CD4-positive, alpha-beta memory T cell (primary cell): ENCODE data around the gene LAG3. TPM values are rescaled to one million over a fixed set of nuclear protein-coding genes. Genes with fewer than 3 reads are reported as not detected.

Source experiments
- CTCF ChIA-PET: fragments of 350-600 bp; sonication (Branson Sonifier 250); formaldehyde crosslinking; loops from one replicate; lab custom pipeline; 2021; ENCODE audit warnings: inconsistent platforms; ENCODE audit not compliant: partially characterized antibody; lab: Charles Lee
- POLR2A ChIA-PET: fragments of 350-600 bp; sonication (Branson Sonifier 250); formaldehyde crosslinking; loops from one replicate; lab custom pipeline; 2021; ENCODE audit not compliant: partially characterized antibody; lab: Charles Lee
- DNase-seq, 5 donors: peaks; one replicate each; pipeline versions ENCODE4 v3.0.0 to v3.0.0-alpha.2; 2020 to 2022; ENCODE audit warnings: mixed read lengths in 1 of 5
- H3K27ac ChIP-seq: one replicate; pipeline ENCODE4 v1.7.0; 2013; ENCODE audit warnings: low read depth, low read length
- H3K27me3 ChIP-seq: 2 replicates; pipeline ENCODE4 v1.7.0; 2013; ENCODE audit warnings: mild to moderate bottlenecking, low read length, moderate library complexity; ENCODE audit not compliant: insufficient read depth
- H3K36me3 ChIP-seq: 2 replicates; pipeline ENCODE4 v1.7.0; 2013; ENCODE audit warnings: mild to moderate bottlenecking, low read length, moderate library complexity; ENCODE audit not compliant: insufficient read depth
- H3K4me1 ChIP-seq: 2 replicates; pipeline ENCODE4 v1.7.0; 2013; ENCODE audit warnings: mild to moderate bottlenecking, low read length, moderate library complexity; ENCODE audit not compliant: insufficient read depth
- H3K4me3 ChIP-seq, 2 donors: one replicate each; pipeline ENCODE4 v1.7.0; 2013; ENCODE audit warnings: low read length in 2 of 2, mild to moderate bottlenecking in 1 of 2
- H3K9me3 ChIP-seq, 2 donors: one replicate each; pipeline ENCODE4 v1.7.0; 2013; ENCODE audit warnings: low read length in 2 of 2, control low read depth in 1 of 2; ENCODE audit not compliant: control insufficient read depth in 1 of 2
- H3K27ac Mint-ChIP-seq, 7 donors: one replicate each; pipeline ENCODE4 v1.8.0; 2020 to 2021; ENCODE audit warnings: mixed read lengths in 7 of 7, mild to moderate bottlenecking in 6 of 7, inconsistent platforms in 3 of 7, moderate library complexity in 3 of 7
- H3K27me3 Mint-ChIP-seq, 2 donors: one replicate each; pipeline ENCODE4 v1.8.0; 2020 to 2021; ENCODE audit warnings: mixed read lengths in 2 of 2
- H3K36me3 Mint-ChIP-seq, 2 donors: one replicate each; pipeline ENCODE4 v1.8.0; 2020 to 2021; ENCODE audit warnings: mixed read lengths in 2 of 2, inconsistent platforms in 1 of 2, mild to moderate bottlenecking in 1 of 2
- H3K4me1 Mint-ChIP-seq, 4 donors: one replicate each; pipeline ENCODE4 v1.8.0; 2020 to 2021; ENCODE audit warnings: mixed read lengths in 4 of 4, mild to moderate bottlenecking in 1 of 4
- H3K4me3 Mint-ChIP-seq, 8 donors: one replicate each; pipeline ENCODE4 v1.8.0; 2020 to 2021; ENCODE audit warnings: mixed read lengths in 8 of 8, mild to moderate bottlenecking in 7 of 8, moderate library complexity in 6 of 8, inconsistent platforms in 3 of 8
- H3K9me3 Mint-ChIP-seq, 8 donors: one replicate each; pipeline ENCODE4 v1.8.0; 2020 to 2021; ENCODE audit warnings: mixed read lengths in 8 of 8, mild to moderate bottlenecking in 5 of 8, inconsistent platforms in 3 of 8, moderate library complexity in 1 of 8
- intact Hi-C: fragments of 100-400 bp; cut with micrococcal nuclease; formaldehyde crosslinking; loops from one replicate; pipeline ENCODE4 v1.15.1; 2023
- polyA plus RNA-seq, 2 donors: library from polyadenylated mRNA; unstranded; fragments of 300-500 nt; fragmentation: Illumina TruSeq; gene quantifications; one replicate each; pipeline ENCODE4 v1.2.3, GENCODE V29; 2021
- total RNA-seq, 2 experiments: library from RNA; stranded (reverse); gene quantifications; one replicate each; pipeline ENCODE4 v1.2.3, GENCODE V29; 2021

Gene LAG3
- total RNA-seq (1 to 10 TPM; 2.4 to 3.8 TPM), polyA plus RNA-seq (1 to 10 TPM; 4.9 to 8.3 TPM)

- no peaks in the 10 kb centered on the region for H3K36me3 ChIP-seq
- peak within 1 kb of the TSS in 1 of 2 donors; percentile 17 for H3K4me3 ChIP-seq
- Mint-ChIP-seq H3K36me3 (no peaks in the 10 kb centered on the region), H3K4me3 (peak within 1 kb of the TSS; percentile 68 to 88 (median 78)), H3K27ac (peak within 1 kb of the TSS; percentile 1 to 80 (median 33)), H3K4me1 (peaks cover 25 to 66% (median 47%) of the 10 kb centered on the region in 4 donors), H3K9me3 (peaks cover 0 to 2% (median 0%) of the 10 kb centered on the region in 8 donors), H3K27me3 (peaks cover 13 to 45% of the 10 kb centered on the region in 2 donors)
- POLR2A ChIA-PET, result interaction anchor here (0.7 to 5.4 kb wide), 5 partner anchors 17 to 164 kb away, joined by 4 to 44 read pairs (median 16); partner anchors contain the start of genes CD4 and MLF2
- H3K27me3 ChIP-seq, result peaks cover 20% of the 10 kb centered on the region
- intact Hi-C loops, result no loop called here
- no peaks in the 10 kb centered on the region for H3K9me3 ChIP-seq
- peaks cover 41% of the 10 kb centered on the region for H3K4me1 ChIP-seq
- DNase-seq, result peak in 1 of 5 donors; percentile 64
- CTCF ChIA-PET, result interaction anchor here (1.3 to 28.3 kb wide), 4 partner anchors 8 to 56 kb away, joined by 5 to 343 read pairs (median 184); partner anchors contain the start of genes CD4, GPR162, MLF2 and P3H3
- H3K27ac ChIP-seq, result peak within 1 kb of the TSS; percentile 18
Observed at GRCh38 chr12:6772331-6772695, at the start of gene LAG3. Gene LAG3, plus strand, starts transcription at chr12:6772520. Its CDS starts 333 bp downstream, at chr12:6772853.

GRCh38 chr12:6722863-6723262, 49.5 kb upstream of the LAG3 start:
- Histone ChIP-seq H3K27ac (no peak overlapping the region), H3K27me3 (no peaks in the 10 kb centered on the region), H3K36me3 (peaks cover 4% of the 10 kb centered on the region), H3K9me3 (no peaks in the 10 kb centered on the region), H3K4me3 (no peak overlapping the region), H3K4me1 (peaks cover 21% of the 10 kb centered on the region)
- Mint-ChIP-seq H3K9me3 (no peaks in the 10 kb centered on the region), H3K4me3 (peak overlapping the region in 2 of 8 donors; percentile 21 to 59), H3K36me3 (peaks cover 8 to 14% of the 10 kb centered on the region in 2 donors), H3K27ac (peak overlapping the region in 5 of 7 donors; percentile 70 to 99 (median 92)), H3K4me1 (peaks cover 15 to 31% (median 22%) of the 10 kb centered on the region in 4 donors), H3K27me3 (no peaks in the 10 kb centered on the region)
- DNase-seq, result no peak
- CTCF ChIA-PET, result interaction anchor here (0.6 to 3.9 kb wide), 10 partner anchors 31 to 154 kb away, joined by 3 to 32 read pairs (median 4); partner anchors contain the start of genes MLF2, NOP2, SPSB2 and ZNF384
- POLR2A ChIA-PET, result interaction anchor here (1.1 to 4.5 kb wide), 23 partner anchors 12 to 252 kb away, joined by 3 to 158 read pairs (median 9); partner anchors contain the start of genes C12orf57, CD4, CDCA3 and GAPDH
- intact Hi-C loops, result no loop called here

GRCh38 chr12:6723607-6724408, 48.5 kb upstream of the LAG3 start, which contains the start of gene COPS7A:
Gene COPS7A, plus strand, starts transcription at chr12:6724046. Its CDS starts 611 bp downstream, at chr12:6724657.
- Mint-ChIP-seq H3K4me3 (peak within 1 kb of the TSS; percentile 88 to 98 (median 94)), H3K36me3 (peaks cover 15 to 21% of the 10 kb centered on the region in 2 donors), H3K27ac (peak within 1 kb of the TSS; percentile 92 to 99 (median 98)), H3K9me3 (no peaks in the 10 kb centered on the region), H3K27me3 (no peaks in the 10 kb centered on the region), H3K4me1 (peaks cover 15 to 31% (median 22%) of the 10 kb centered on the region in 4 donors)
- Histone ChIP-seq H3K27ac (peak within 1 kb of the TSS; percentile 68), H3K9me3 (no peaks in the 10 kb centered on the region), H3K36me3 (peaks cover 13% of the 10 kb centered on the region), H3K27me3 (no peaks in the 10 kb centered on the region), H3K4me1 (peaks cover 21% of the 10 kb centered on the region), H3K4me3 (peak within 1 kb of the TSS; percentile 40 to 64)
- peak; percentile 93 to 97 (median 96) for DNase-seq
- intact Hi-C loops, result loop anchor here (1.0 kb wide), 4 partner anchors 29 to 127 kb away; partner anchors contain the start of genes CDCA3, ING4, MLF2 and ZNF384
- ChIA-PET CTCF (interaction anchor here (0.5 to 3.9 kb wide), 20 partner anchors 9 to 214 kb away, joined by 3 to 32 read pairs (median 4); partner anchors contain the start of genes MLF2, NOP2, P3H3 and ZNF384), POLR2A (interaction anchor here (0.6 to 4.5 kb wide), 45 partner anchors 9 to 294 kb away, joined by 3 to 158 read pairs (median 4); partner anchors contain the start of genes C12orf57, CD4, CDCA3 and GAPDH)

GRCh38 chr12:6724409-6724797, 47.9 kb upstream of the LAG3 start:
- Histone ChIP-seq H3K4me3 (peak overlapping the region; percentile 40 to 64), H3K4me1 (peaks cover 21% of the 10 kb centered on the region), H3K27ac (peak overlapping the region; percentile 68), H3K9me3 (no peaks in the 10 kb centered on the region), H3K36me3 (peaks cover 19% of the 10 kb centered on the region), H3K27me3 (no peaks in the 10 kb centered on the region)
- Mint-ChIP-seq H3K27me3 (no peaks in the 10 kb centered on the region), H3K27ac (peak overlapping the region; percentile 92 to 99 (median 98)), H3K4me3 (peak overlapping the region; percentile 88 to 98 (median 94)), H3K36me3 (peaks cover 20 to 27% of the 10 kb centered on the region in 2 donors), H3K4me1 (peaks cover 15 to 31% (median 22%) of the 10 kb centered on the region in 4 donors), H3K9me3 (no peaks in the 10 kb centered on the region)
- DNase-seq, result no peak
- intact Hi-C loops, result loop anchor here (1.0 kb wide), 4 partner anchors 29 to 127 kb away; partner anchors contain the start of genes CDCA3, ING4, MLF2 and ZNF384
- CTCF ChIA-PET, result interaction anchor here (0.9 to 3.9 kb wide), 16 partner anchors 10 to 213 kb away, joined by 3 to 32 read pairs (median 4); partner anchors contain the start of genes MLF2, P3H3 and ZNF384
- POLR2A ChIA-PET, result interaction anchor here (0.7 to 4.5 kb wide), 37 partner anchors 8 to 294 kb away, joined by 3 to 158 read pairs (median 5); partner anchors contain the start of genes CD4, CDCA3, GAPDH and GPR162

GRCh38 chr12:6725350-6725749, 47.0 kb upstream of the LAG3 start:
- Mint-ChIP-seq H3K4me1 (peaks cover 15 to 31% (median 22%) of the 10 kb centered on the region in 4 donors), H3K27me3 (no peaks in the 10 kb centered on the region), H3K9me3 (no peaks in the 10 kb centered on the region), H3K4me3 (peak overlapping the region in 7 of 8 donors; percentile 12 to 89 (median 20)), H3K27ac (peak overlapping the region in 5 of 7 donors; percentile 16 to 73 (median 51)), H3K36me3 (peaks cover 29 to 36% of the 10 kb centered on the region in 2 donors)
- ChIA-PET CTCF (interaction anchor here (0.6 to 3.9 kb wide), 5 partner anchors 28 to 101 kb away, joined by 3 to 32 read pairs (median 9); partner anchors contain the start of genes MLF2 and ZNF384), POLR2A (interaction anchor here (1.5 to 4.5 kb wide), 5 partner anchors 28 to 67 kb away, joined by 3 to 158 read pairs (median 18); partner anchors contain the start of genes MLF2 and ZNF384)
- Histone ChIP-seq H3K4me1 (peaks cover 21% of the 10 kb centered on the region), H3K9me3 (no peaks in the 10 kb centered on the region), H3K36me3 (peaks cover 29% of the 10 kb centered on the region), H3K4me3 (no peak overlapping the region), H3K27ac (no peak overlapping the region), H3K27me3 (no peaks in the 10 kb centered on the region)
- no peak for DNase-seq
- intact Hi-C loops, result no loop called here

- H3K4me1 Mint-ChIP-seq, result peaks cover 12 to 20% (median 14%) of the 10 kb centered on the region in 4 donors
- DNase-seq, result no peak
- CTCF ChIA-PET, result no interaction called here
- H3K9me3 ChIP-seq, result no peaks in the 10 kb centered on the region
- H3K4me3 ChIP-seq, result no peak overlapping the region
- H3K27ac Mint-ChIP-seq, result peak overlapping the region in 1 of 7 donors; percentile 29
- peaks cover 44 to 51% of the 10 kb centered on the region in 2 donors for H3K36me3 Mint-ChIP-seq
- H3K36me3 ChIP-seq, result peaks cover 41% of the 10 kb centered on the region
- no peak overlapping the region for H3K27ac ChIP-seq
- H3K4me3 Mint-ChIP-seq, result no peak overlapping the region
- POLR2A ChIA-PET, result no interaction called here
- no peaks in the 10 kb centered on the region for H3K27me3 ChIP-seq
- peaks cover 16% of the 10 kb centered on the region for H3K4me1 ChIP-seq
- H3K9me3 Mint-ChIP-seq, result no peaks in the 10 kb centered on the region
- intact Hi-C loops, result no loop called here
- no peaks in the 10 kb centered on the region for H3K27me3 Mint-ChIP-seq
Observed at GRCh38 chr12:6729186-6729585, 43.1 kb upstream of the LAG3 start.
